K562 (cell line): ENCODE data around the gene KCNK7. TPM values are rescaled to one million over a fixed set of nuclear protein-coding genes. Genes with fewer than 3 reads are reported as not detected.
A peak's percentile ranks its signal among the peaks of the same experiment; 100 is the strongest.

Experiments
- ATAC-seq: fragments of 200-7000 bp; cut with Tn5 transposase; 3 replicates; pipeline ENCODE4 v1.9.1; 2020; ENCODE audit warnings: moderate library complexity
- BruUV-seq: library from RNA; stranded (reverse); fragments of 400-500 nt; replicated peaks from 2 replicates; lab custom pipeline; 2021; lab: Mats Ljungman, UMichigan
- CTCF ChIA-PET: fragments of 300-600 bp; formaldehyde crosslinking; extraction: SDS; loops from one replicate; lab custom pipeline; 2021; ENCODE audit warnings: low intra/inter-chr PET ratio; lab: Yijun Ruan, JAX
- POLR2A ChIA-PET: fragments of 300-600, 350-650 bp; sonication (Branson Sonifier 250); formaldehyde crosslinking; extraction: SDS; loops from one replicate; lab custom pipeline; 2021; ENCODE audit warnings: antibody characterized with exemption, inconsistent platforms; lab: Yijun Ruan, JAX
- DNase-seq, 4 experiments: peaks; one replicate each; pipeline versions ENCODE4 v3.0.0 to v3.0.0-alpha.2; 2011 to 2018; ENCODE audit warnings: low spot score in 3 of 4, mixed read lengths in 3 of 4; ENCODE audit errors: extremely low read depth in 1 of 4
- FAIRE-seq: peaks from 2 replicates; lab custom pipeline; 2011; peaks lifted over from hg19 to GRCh38; lab: Jason Lieb, UNC
- H2AFZ ChIP-seq: 2 replicates; pipeline ENCODE4 v1.6.0; 2011; ENCODE audit warnings: low read depth, low read length, control low read depth, inconsistent platforms
- H3K27ac ChIP-seq: fragments of 200-600 bp; 3 replicates; pipeline ENCODE4 v1.8.0; 2011; ENCODE audit warnings: low read depth, mild to moderate bottlenecking, control low read depth, inconsistent platforms, low read length, moderate library complexity, mixed read lengths; ENCODE audit errors: extremely low read depth
- H3K27me3 ChIP-seq, 2 experiments: fragments of 300-600 bp in 1 of 2; 2 replicates in 1 of 2; 3 replicates in 1 of 2; pipeline versions ENCODE4 v1.6.0 to v1.8.0; 2011; ENCODE audit warnings: inconsistent platforms in 2 of 2, low read length in 2 of 2, mild to moderate bottlenecking in 1 of 2, mixed read lengths in 1 of 2, moderate library complexity in 1 of 2; ENCODE audit not compliant: control insufficient read depth in 2 of 2, insufficient read depth in 2 of 2
- H3K36me3 ChIP-seq: fragments of 300-600 bp; 3 replicates; pipeline ENCODE4 v1.8.0; 2011; ENCODE audit warnings: mild to moderate bottlenecking, low read length, inconsistent platforms; ENCODE audit not compliant: control insufficient read depth, insufficient read depth
- H3K4me1 ChIP-seq, 2 experiments: fragments of 200-600 bp in 1 of 2; replicated peaks in 1 of 2; 2 replicates in 1 of 2; 3 replicates in 1 of 2; pipeline versions ENCODE4 v1.5.1 to v1.8.0; 2011; ENCODE audit warnings: inconsistent platforms in 2 of 2, low read length in 2 of 2, mild to moderate bottlenecking in 1 of 2, mixed read lengths in 1 of 2, moderate library complexity in 1 of 2; ENCODE audit not compliant: control insufficient read depth in 2 of 2, insufficient read depth in 2 of 2
- H3K4me2 ChIP-seq: 2 replicates; pipeline ENCODE4 v1.6.1; 2011; ENCODE audit warnings: low read length, control low read depth, inconsistent platforms, mixed read lengths; ENCODE audit not compliant: insufficient read depth
- H3K4me3 ChIP-seq: fragments of 200-600 bp; sonication (generic), shearing (Covaris generic); 2 replicates; pipeline ENCODE4 v1.5.1; 2016; ENCODE audit warnings: control low read depth, inconsistent platforms
- H3K79me2 ChIP-seq: fragments of 200-600 bp; 3 replicates; pipeline ENCODE4 v1.8.0; 2011; ENCODE audit warnings: low read length, inconsistent platforms; ENCODE audit not compliant: control insufficient read depth, insufficient read depth
- H3K9ac ChIP-seq, 2 experiments: 2 replicates each; pipeline versions ENCODE4 v1.6.0 to v1.6.1; 2011; ENCODE audit warnings: low read depth in 2 of 2, low read length in 2 of 2, control low read depth in 1 of 2, inconsistent platforms in 1 of 2, mild to moderate bottlenecking in 1 of 2, mixed read lengths in 1 of 2; ENCODE audit not compliant: insufficient read depth in 1 of 2
- H3K9me1 ChIP-seq: one replicate; pipeline ENCODE4 v1.6.0; 2011; ENCODE audit warnings: inconsistent platforms, mild to moderate bottlenecking, low read length, moderate library complexity; ENCODE audit not compliant: control insufficient read depth, insufficient read depth
- H3K9me3 ChIP-seq: replicated peaks from 2 replicates; pipeline ENCODE4 v1.5.1; 2011; ENCODE audit warnings: low read depth, low read length, inconsistent platforms; ENCODE audit not compliant: control insufficient read depth, insufficient read depth
- H4K20me1 ChIP-seq: replicated peaks from 2 replicates; pipeline ENCODE4 v1.6.1; 2011; ENCODE audit warnings: low read length, inconsistent platforms, mixed read lengths; ENCODE audit not compliant: control insufficient read depth, insufficient read depth
- RBFOX2 ChIP-seq: fragments of 200-400 bp; formaldehyde crosslinking; IDR thresholded peaks from 2 replicates; pipeline ENCODE4 v1.6.1; 2017; ENCODE audit warnings: low read depth, mild to moderate bottlenecking, low read length, moderate library complexity
- WGBS: fragments of 100-300 bp; shearing (Covaris generic); methylation state at CpG from one replicate; pipeline ENCODE4 v1.1.6; 2016; ENCODE audit warnings: low coverage, mixed read lengths; ENCODE audit not compliant: insufficient coverage; ENCODE audit errors: missing lambda C conversion rate; 5-methylcytosine and 5-hydroxymethylcytosine counted together
- in situ Hi-C: fragments of 300-500 bp; cut with MboI; formaldehyde crosslinking; loops from 4 replicates; pipeline ENCODE4 v1.15.0; 2018; ENCODE audit warnings: inconsistent platforms, mixed read lengths
- intact Hi-C: fragments of 100-400 bp; cut with micrococcal nuclease; formaldehyde crosslinking; loops from 2 replicates; pipeline ENCODE4 v1.14.2; 2022
- polyA plus RNA-seq, 8 experiments: library from polyadenylated mRNA; depleted of rRNA in 4 of 8; stranded (reverse) in 5 of 8; unstranded in 3 of 8; fragments of >200 nt; fragmentation: Nextera tagmentation in 2 of 8; fragmentation: Illumina TruSeq in 1 of 8; extraction: Ambion mirVana in 2 of 8; extraction: Trizol in 1 of 8; gene quantifications; 2 replicates each; pipeline versions ENCODE4 v1.2.1 to v1.2.3, GENCODE V29; 2011 to 2014; ENCODE audit warnings: inconsistent platforms in 1 of 8, missing spikeins in 1 of 8
- total RNA-seq, 7 experiments: library from RNA; depleted of rRNA in 6 of 7; stranded (reverse); fragments of >200 nt in 6 of 7; fragmentation: Illumina TruSeq in 2 of 7; extraction: Trizol in 2 of 7; gene quantifications; 2 replicates each; pipeline versions ENCODE4 v1.2.1 to v1.2.3, GENCODE V29; 2011 to 2021; ENCODE audit warnings: low replicate concordance in 1 of 7
- TF ChIP-seq, protein P1 (sequence below): sonication (generic); formaldehyde crosslinking; IDR thresholded peaks from 2 replicates; pipeline ENCODE4 v1.4.0; 2020; ENCODE audit warnings: mild to moderate bottlenecking, missing genetic modification reagents

Gene KCNK7
- total and polyA plus RNA-seq, 9 of the 15 experiments (the other 6 are each of a cell fraction or from before 2014, with no cell fraction given), result 0.07 to 0.40 TPM; not detected in 7

DNA sequence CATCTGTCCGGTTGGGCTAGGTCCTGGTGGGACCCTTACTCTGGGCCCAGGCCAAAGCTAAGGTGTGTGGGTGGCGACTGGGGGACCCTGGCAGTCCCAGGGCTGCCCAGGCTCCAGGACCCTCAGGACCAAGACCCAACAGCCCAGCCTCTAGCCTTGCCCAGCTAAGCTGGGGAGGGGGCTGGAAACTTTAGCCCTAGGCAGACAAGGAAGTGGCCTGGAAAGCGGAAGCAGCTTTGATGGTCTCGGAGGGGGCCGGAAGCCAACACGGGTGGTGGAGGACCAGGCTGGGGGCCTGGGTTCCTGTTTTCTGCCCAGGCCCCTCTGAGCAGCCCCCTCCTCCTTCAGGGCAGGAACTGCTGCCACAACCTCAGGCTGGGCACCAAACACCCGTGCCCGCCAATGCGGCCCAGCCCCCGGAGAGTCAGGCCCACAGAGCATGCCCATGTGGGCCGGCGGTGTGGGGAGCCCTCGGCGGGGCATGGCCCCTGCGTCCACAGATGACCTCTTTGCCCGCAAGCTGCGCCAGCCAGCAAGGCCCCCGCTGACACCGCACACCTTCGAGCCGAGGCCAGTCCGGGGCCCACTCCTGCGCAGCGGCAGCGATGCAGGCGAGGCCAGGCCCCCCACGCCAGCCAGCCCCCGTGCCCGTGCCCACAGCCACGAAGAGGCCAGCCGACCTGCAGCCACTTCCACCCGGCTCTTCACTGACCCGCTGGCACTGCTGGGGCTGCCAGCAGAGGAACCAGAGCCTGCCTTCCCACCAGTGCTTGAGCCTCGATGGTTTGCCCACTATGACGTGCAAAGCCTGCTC is 45.1 kb upstream of the KCNK7 start:
- intact Hi-C loops, result no loop called here
- 0 out of 2 replicates have a peak, but pooled peaks have one; percentile 24 for TF ChIP-seq RBFOX2
- TF ChIP-seq, protein P1, sequence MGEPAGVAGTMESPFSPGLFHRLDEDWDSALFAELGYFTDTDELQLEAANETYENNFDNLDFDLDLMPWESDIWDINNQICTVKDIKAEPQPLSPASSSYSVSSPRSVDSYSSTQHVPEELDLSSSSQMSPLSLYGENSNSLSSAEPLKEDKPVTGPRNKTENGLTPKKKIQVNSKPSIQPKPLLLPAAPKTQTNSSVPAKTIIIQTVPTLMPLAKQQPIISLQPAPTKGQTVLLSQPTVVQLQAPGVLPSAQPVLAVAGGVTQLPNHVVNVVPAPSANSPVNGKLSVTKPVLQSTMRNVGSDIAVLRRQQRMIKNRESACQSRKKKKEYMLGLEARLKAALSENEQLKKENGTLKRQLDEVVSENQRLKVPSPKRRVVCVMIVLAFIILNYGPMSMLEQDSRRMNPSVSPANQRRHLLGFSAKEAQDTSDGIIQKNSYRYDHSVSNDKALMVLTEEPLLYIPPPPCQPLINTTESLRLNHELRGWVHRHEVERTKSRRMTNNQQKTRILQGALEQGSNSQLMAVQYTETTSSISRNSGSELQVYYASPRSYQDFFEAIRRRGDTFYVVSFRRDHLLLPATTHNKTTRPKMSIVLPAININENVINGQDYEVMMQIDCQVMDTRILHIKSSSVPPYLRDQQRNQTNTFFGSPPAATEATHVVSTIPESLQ (CRISPR knock-in tag), result no peak
- no peak overlapping the region for H3K4me2 ChIP-seq

More for the DNA sequence above, 45.1 kb upstream of the KCNK7 start:
- H3K4me1 ChIP-seq, result peaks cover 32 to 90% of the 10 kb centered on the region in 2 experiments
- no peak overlapping the region for H3K27ac ChIP-seq
- H3K36me3 ChIP-seq, result peaks cover 68% of the 10 kb centered on the region; the same call in 2 of the 3 replicates
- ChIA-PET POLR2A (interaction anchor here (0.9 to 6.2 kb wide), 2 partner anchors 11 to 48 kb away, joined by 3 to 56 read pairs; no protein-coding TSS in a partner anchor), CTCF (no interaction called here)
- H2AFZ ChIP-seq, result no peak overlapping the region
- DNase-seq, result no peak
- H3K9ac ChIP-seq, result peak overlapping the region in 1 of 2 experiments; percentile 73; a peak in 2 of 4 replicates
- no peak for FAIRE-seq
- in situ Hi-C loops, result no loop called here
- H3K4me3 ChIP-seq, result no peak overlapping the region
- peaks cover 4% of the 10 kb centered on the region for H3K9me1 ChIP-seq
- H3K9me3 ChIP-seq, result no peaks in the 10 kb centered on the region
- H4K20me1 ChIP-seq, result peaks cover 3% of the 10 kb centered on the region; the same call in 1 of the 2 replicates
- BruUV-seq, result no TSS peak
- 92% methylated on average over 27 of the region's 35 CpGs for WGBS
- ATAC-seq, result no peak
- peaks cover 20% of the 10 kb centered on the region for H3K79me2 ChIP-seq
- H3K27me3 ChIP-seq, result no peaks in the 10 kb centered on the region
